MM.1S (cell line): ENCODE data around the gene DOCK10.

ENCODE experiments used
- EZH2 ChIP-seq: fragments of 300-600 bp; sonication (generic); optimal IDR thresholded peaks from 2 replicates; pipeline ENCODE3; 2017; ENCODE audit warnings: low read depth, mild to moderate bottlenecking, antibody characterized with exemption, low read length, mixed read lengths
- TF ChIP-seq, protein P1 (sequence below): fragments of 300-600 bp; sonication (generic); IDR thresholded peaks from 2 replicates; pipeline ENCODE4 v1.5.1; 2016; ENCODE audit warnings: antibody characterized with exemption, low read length, mixed read lengths

DNA sequence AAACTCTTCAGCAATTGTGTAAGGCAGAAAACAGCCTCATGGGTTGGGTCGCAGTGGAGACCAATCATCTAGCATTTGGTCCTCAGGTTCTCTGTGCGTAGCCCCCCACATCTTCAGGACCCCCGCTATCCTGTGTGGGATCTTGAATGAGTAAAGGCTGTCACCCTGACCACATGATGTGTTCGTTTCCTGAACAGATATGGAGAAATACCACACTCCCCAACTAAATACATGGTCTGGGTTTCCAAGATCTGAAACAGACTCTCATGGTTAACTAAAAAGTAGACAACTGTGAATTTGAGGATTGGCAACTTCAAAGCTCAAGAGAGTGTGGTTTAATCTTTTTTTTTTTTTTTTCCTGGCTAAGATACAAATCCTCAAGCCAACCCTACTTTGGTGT is 23.2 kb downstream of the DOCK10 start:
- TF ChIP-seq, protein P1, sequence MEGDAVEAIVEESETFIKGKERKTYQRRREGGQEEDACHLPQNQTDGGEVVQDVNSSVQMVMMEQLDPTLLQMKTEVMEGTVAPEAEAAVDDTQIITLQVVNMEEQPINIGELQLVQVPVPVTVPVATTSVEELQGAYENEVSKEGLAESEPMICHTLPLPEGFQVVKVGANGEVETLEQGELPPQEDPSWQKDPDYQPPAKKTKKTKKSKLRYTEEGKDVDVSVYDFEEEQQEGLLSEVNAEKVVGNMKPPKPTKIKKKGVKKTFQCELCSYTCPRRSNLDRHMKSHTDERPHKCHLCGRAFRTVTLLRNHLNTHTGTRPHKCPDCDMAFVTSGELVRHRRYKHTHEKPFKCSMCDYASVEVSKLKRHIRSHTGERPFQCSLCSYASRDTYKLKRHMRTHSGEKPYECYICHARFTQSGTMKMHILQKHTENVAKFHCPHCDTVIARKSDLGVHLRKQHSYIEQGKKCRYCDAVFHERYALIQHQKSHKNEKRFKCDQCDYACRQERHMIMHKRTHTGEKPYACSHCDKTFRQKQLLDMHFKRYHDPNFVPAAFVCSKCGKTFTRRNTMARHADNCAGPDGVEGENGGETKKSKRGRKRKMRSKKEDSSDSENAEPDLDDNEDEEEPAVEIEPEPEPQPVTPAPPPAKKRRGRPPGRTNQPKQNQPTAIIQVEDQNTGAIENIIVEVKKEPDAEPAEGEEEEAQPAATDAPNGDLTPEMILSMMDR, result no peak
- no peak for TF ChIP-seq EZH2
